GM19239 (cell line): ENCODE measurements around the gene DDX51.
"Not testable (repeated sequence)": the region's sequence is repeated elsewhere in the genome, so short reads cannot be mapped to it uniquely, and the experiment has no call there.

Source experiments
- DNase-seq: peaks from one replicate; pipeline ENCODE4 v3.0.0; 2011; ENCODE audit warnings: low spot score; ENCODE audit not compliant: insufficient read length
- FAIRE-seq: peaks from 2 replicates; lab custom pipeline; 2011; peaks lifted over from hg19 to GRCh38; lab: Jason Lieb, UNC

DDX51 gene

DNA sequence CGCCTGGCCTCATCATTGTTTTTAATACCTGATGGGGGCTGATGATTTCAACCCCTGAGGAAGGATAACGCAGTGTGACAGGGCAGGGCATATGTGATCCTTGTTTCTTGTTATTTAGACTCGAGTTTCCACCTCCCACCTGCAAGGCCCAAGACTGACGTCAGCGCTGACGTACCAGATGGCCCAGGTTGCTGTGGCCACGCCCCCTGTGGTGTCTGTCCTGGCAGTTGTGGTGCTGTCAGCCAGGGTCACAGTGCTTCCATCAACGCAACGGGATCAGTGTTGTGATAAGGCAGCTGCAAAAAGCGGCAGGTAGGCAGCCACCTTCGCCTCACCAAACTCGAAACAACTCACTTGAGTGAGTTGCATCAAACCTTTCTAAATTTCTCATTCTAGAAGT is 18.4 kb downstream of the DDX51 start:
- no peak for FAIRE-seq

DNA sequence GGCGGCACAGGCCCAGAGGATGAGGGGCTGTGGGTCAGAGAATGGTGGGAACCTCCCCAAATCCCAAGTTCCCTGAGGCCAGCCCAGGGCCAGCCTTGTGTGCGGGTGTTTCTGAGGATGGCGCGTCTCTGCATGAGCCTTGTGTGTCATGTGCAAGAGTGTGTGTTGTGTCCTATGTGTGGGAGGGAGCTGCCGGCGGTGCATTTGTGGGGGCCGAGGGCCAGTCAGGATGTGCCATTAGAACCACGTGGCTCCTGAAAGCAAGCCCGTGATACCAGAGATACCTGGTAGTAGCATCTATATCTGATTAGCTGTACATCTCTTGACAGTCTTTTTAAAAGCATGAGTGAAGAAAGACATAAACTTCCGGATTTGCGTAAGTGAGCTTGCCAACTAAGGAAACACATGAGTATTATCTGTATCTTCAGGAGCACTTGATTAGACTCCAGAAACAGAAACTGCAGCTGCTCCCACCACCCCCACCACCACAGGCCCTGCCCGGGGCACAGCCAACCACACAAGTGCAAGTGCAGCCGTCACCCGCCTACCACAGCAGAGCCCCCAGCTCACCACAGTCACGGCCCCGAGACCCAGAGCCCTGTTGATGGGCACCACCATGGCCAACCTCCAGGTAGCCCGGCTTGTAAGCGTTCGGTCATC is 19.2 kb downstream of the DDX51 start:
- FAIRE-seq: no peak
- DNase-seq: no peak

More for the DNA sequence above, 18.4 kb downstream of the DDX51 start:
- no peak for DNase-seq

DNA sequence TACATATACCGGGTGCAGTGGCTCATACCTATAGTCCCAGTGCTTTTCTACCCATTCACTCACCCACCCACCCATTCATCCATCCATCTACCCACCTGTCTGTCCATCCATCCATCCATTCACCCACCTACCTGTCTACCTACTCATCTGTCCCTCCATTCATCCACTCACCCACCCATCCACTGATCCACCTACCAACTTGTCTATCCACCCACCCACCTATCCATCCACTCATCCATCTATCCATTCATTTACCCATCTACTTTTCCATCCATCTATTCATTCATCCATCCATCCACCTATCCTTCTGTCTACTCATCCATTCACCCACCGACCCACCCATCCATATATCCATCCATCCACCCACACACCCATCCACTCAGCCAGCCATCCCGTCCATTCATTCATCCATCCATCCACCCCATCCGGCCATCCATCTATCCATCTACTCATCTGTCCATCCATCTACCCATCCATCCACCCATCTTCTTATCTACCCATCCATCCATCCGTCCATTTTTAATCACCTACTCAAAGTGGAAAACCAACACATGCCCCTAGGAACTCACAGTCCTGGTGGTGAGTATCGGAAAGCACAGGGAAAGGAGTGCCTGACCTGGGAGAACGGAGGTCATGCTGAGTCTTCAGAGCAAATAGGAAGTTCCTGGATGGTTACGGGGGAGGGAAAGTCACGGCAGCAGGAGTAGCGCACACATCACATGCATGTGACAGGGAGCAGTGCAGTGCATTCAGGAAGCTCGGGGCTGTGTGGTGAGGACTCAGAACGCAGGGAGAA is 20.0 kb downstream of the DDX51 start:
- DNase-seq (no peak), FAIRE-seq (peak; percentile 55)

DNA sequence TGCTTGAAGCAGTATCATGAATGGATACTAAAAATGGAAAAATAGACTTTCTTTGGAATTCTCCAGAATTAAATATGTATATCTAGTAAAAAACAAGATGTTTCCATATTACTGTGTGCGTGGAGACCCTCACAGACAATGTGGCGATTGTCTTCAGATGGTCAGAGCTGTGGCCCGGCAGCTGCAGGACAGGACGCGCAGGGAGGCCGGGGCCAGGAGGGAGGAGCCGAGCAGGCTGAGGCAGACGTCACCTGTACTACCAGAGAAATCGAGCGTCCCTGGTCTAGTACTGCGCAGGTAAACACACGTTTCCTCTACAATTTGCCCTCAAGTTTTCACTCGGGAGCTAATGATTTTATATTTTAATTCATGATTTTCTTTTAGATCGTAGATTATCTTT is 22.8 kb downstream of the DDX51 start:
- FAIRE-seq: no peak
- no peak for DNase-seq

DNA sequence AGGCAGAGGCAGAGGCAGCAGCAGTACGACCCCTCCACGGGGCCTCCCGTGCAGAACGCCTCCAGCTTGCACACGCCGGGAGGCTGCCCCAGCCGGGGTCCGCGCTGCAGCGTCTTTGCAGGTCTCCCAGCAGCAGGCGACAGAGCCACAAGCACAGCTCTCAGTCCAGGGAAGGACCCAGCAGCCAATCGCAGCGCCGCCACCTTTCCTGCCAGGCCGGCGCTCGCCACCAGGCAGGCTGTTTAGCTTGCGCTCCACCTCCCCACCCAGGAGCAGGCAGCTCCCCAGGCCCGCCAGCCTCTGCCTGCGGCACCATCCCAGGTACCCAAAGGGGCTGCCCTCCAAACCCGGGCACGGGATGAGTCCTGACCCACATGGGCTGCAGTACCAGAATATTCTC is 25.2 kb downstream of the DDX51 start:
- DNase-seq (no peak), FAIRE-seq (no peak)

DNA sequence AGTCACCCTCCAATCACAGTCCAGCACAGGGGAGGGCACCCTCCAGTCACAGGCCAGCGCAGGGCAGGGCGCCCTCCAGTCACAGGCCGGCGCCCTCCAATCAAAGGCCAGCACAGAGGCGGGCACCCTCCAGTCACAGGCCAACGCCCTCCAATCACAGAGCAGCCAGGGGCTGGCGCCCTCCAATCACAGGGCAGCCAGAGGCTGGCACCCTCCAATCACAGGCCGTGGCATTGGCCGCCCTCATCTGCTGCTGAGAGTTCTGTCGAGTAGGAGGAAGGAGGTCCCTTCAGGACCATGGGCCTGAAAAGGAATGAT is 26.6 kb downstream of the DDX51 start:
- DNase-seq: no peak
- FAIRE-seq: no peak

DNA sequence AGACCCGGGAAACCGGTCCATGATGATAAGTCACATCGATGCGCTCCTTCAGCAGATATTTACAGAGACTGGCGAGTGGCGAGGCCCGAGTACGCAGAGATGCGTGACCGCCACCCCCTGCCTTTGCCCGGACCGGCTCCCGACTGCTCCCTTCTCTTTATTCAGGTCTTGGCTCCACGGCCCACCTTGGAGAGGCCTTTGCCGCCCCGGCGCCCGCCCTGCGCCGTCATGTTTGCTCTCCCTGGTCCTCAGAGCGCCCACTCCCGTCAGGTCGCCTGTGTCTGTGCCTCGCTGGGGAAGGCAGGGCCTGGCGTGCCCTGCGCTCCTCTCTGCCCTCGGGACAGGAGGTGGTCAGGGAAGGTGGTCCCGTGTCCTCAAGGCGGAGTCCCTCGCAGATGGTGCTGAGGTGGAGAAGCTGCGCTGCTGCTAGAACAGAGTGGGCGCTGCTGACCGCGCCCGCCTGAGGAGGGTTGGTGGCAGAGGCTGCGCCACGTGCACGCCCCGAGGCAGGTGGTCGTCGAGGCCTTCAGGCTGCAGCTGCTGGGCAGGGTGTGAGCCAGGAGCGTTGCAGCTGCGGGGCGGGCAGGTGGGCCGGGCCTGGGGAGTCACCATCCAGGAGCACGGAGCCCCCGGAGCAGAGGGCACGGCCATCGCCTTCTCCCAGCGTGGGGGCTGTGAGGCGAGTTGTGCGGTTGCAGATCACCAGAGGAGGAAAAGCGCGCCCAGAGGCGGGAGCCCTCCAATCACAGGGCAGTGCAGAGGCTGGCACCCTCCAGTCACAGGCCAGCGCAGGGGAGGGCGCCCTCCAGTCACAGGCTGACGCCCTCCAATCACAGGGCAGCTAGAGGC is 27.2 kb downstream of the DDX51 start:
- no peak for FAIRE-seq
- DNase-seq: no peak

DNA sequence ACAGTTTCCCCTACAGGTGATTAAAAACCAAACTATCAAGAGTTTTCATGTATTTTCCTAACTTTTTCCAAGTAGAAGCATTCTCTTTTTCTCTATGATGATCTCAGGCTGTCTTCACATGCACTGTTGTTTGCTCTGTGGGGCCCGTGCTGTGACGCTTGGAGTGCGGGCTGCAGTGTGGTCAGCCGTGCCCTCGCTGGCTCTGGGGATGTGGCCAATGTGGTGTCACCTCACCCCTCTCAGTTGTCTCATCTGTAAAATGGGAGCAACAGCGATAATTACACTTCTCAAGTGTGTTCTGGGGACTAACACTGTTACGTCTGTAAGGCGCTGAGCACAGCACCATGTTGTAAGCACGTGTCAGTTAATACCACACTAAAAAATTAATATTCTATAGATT is 28.6 kb downstream of the DDX51 start:
- DNase-seq (no peak), FAIRE-seq (no peak)

DNA sequence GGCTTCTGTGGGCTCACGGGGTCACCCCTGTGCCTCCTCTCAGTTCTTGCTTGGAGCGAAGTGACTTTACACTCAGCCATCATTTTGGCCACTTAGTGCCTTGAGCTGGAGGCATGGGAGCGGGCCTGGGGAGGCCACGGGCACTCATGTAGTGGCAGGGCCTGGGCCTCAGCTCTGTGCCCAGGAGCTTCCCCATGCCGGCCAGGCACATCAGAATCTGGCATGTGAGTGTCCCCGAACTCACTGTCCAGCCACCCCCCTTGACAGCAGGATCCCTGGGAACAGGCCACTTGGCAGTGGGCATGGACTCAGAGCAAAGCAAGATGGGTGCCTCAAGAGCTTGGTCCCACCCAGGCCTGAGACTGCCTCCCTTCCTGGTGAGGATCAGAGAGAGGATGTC is 29.5 kb downstream of the DDX51 start:
- DNase-seq (no peak), FAIRE-seq (no peak)

DNA sequence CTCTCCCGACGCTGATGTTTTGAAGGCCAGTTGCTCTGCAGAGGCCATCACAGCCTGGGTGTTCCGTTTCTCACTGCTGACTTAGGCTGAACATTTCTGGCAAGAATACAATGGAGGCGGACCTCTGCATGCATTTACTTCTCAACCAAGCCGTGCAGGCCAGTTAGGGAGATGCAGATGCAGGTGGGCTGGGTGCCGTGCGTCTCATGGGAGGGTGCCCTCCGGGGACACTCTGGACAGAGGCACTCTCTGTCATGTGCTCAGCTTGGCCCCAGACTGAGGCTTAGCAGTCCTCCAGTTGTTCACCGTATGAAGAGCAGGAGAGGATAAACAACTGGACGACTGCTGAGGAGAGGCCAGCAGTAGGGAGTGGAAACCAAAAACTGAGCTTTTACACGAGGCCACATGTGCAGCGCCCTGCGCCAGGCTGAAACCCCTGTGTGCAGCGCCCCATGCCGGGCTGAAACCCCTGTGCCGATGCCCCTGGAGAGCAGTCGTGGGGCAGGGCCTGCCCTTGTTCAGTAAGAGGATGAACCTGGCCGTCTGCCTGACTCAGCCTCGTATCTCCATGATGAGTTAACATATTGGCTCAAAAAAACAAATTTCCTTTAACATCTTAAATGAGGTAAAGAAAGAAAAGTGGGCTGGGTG is 32.3 kb downstream of the DDX51 start:
- DNase-seq (no peak), FAIRE-seq (no peak)

DNA sequence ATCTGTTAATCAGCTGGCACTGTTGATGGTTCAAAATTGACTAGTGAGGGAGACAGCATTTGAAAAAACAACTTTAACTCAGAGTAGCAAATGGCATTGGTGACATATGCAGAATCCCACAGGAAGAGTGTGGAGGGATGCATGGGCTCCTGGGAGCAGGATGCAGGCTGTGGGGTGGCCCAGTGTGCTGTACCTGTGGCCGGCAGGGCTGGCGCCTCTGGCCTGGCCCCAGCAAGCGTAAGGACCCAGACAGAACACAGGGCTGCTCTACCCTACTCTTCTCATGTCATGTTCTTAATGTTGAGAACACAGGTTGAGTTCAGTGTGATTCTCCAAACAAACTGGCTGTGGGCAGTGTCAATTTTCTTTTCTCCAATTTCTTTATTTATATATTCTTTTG is 33.4 kb downstream of the DDX51 start:
- no peak for DNase-seq
- no peak for FAIRE-seq

DNA sequence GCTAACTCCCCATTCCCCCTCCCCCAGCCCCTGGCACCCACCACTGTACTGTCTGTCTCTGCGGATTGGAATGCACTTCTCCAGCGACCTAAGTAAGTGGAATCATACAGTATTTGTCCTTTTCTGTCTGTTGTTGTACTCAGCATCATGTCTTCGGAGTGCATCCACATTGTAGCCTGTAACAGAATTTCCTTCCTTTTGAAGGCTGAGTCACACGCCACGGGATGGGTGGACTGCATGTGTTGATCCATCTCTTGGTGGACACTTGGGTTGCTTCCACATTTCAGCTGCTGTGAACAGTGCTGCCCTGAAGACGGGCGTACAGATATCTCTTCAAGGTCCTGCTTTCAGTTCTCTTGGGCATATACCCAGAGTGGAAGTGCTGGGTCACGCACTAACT is 34.4 kb downstream of the DDX51 start:
- DNase-seq: no peak
- FAIRE-seq: no peak

DNA sequence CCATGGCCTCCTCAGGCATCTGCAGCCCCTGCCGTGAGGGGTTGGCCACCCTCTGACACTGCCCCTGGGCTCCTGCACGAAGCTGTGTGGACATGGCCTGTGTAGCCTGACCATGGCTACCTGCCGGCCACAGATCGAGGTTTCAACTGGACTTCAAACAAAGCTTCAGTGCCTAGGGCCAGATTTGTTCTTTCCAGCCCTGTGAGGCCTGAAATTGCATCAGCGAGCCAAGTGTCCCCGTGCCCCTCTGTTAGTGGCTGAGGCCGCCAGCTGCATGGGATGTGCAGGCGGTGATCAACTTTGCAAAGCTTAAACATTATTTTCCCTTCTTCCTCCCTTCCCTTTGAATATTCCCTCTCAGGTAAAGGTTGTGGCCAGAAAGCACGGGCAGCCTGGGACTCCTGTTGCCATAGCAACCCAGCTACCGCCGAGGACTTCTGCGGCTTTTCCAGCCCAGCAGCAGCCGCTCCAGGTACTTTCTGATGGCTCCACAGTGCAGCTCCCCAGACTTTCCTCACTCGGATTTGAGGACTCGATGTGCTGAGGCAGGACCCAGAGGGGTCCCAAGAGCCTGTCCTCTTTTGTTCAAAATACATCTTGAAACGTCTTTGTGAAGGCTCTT is 35.8 kb downstream of the DDX51 start:
- DNase-seq: no peak
- no peak for FAIRE-seq

DNA sequence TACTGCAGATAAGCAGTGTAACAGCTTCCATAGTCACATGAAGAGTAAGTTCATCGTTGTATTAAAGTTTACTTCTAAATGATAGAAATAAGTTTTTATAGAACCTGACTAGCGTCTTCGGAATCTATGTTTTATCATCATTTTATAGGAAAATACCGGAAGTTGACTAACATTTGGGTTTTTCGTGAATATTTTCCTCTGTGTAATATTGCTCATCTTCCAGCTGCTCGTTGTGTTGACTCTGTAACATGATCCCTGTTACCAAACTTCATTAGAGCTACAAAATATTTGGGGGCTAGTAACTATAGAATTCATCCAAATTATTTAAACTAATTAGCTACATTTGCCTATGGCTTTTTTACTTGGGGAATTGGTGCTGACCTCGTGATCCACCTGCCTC is 37.2 kb downstream of the DDX51 start:
- DNase-seq (no peak), FAIRE-seq (no peak)

DNA sequence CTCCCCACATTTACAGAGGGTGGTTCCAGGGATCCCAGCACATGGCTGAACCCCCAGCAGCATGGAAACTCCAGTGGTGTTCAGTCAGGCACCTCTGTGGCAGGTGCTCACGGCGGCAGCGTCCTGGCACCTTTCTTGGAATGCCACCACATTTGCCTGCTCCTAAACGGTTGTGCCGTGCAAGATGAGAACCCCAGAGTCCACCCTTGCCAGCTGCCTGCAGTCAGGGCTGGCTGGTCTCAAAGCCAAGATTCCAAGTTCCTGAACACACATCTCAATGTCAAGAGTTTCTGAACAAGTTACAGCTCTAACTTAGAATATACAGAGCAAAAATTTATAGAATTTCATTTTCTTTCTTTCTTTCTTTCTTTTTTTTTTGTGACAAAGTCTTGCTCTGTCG is 38.7 kb downstream of the DDX51 start:
- no peak for FAIRE-seq
- DNase-seq: no peak

DNA sequence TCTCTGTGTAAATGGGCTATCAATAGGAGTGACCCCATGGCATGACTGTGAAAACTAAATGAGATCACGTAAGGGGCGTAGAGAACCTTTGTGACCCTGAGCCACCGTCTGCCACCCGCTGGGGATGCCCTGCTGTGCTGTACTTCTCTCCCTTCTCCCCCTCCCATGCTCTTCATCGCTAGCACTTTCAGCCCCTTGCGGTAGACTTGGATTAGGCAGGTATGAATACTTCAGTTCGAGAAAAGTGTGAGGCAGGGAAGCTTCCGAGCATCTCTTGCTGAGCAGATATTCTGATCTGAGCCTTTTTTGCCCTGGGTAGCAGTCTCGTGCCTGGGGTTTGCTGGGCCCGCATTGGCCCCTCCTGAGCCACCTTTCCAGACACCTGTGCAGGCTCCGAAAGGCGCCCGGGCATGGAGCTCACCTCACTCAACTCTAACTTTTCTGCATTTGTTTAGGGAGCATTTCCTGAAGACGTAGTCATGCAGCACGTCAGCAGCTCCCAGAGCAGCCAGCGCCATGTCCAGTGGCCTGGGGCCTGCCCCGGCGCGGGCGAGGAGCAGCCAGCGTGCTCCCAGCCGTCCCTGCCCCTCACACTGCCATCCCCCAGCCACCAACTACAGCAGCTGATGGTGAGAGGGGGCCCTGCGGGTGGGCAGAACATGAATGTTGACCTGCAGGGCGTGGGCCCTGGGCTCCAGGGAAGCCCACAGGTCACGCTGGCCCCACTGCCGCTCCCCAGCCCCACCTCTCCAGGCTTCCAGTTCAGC is 40.4 kb downstream of the DDX51 start:
- no peak for FAIRE-seq
- no peak for DNase-seq

DNA sequence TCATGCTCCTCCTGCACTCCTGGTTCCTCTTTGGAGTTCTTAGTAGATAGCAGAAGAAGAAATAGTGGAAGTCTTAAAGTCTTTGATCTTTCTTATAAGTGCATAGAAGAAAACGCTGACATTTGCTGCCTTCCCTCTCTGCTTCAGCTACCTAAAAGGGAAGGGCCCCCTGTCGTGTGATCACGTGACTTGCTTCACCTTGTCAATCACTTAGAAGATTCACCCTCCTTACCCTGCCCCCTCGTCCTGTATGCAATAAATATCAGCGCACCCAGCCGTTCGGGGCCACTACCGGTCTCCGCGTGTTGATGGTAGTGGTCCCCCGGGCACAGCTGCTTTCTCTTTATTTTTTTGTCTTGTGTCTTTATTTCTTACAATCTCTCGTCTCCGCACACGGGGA is 41.0 kb downstream of the DDX51 start:
- not testable (repeated sequence) for FAIRE-seq, DNase-seq

DNA sequence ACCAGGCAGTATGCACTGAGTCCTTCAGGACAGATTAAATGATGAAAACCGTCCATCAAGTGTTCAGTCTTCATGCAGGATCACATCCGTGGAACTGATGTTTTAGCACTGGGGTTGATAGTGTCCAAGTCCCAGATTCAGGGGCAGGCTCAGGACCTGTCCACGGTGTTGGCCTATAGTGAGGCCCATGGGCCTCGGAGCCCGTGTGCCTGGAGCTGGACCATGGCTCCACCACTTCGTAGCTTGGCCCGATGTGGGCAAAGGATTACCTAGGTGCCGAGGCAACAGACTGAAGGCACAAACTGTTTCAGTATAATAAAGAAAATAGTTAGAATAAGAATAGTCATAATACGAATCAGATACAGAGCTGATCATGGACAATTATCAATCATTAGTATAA is 41.8 kb downstream of the DDX51 start:
- FAIRE-seq: no peak

DNA sequence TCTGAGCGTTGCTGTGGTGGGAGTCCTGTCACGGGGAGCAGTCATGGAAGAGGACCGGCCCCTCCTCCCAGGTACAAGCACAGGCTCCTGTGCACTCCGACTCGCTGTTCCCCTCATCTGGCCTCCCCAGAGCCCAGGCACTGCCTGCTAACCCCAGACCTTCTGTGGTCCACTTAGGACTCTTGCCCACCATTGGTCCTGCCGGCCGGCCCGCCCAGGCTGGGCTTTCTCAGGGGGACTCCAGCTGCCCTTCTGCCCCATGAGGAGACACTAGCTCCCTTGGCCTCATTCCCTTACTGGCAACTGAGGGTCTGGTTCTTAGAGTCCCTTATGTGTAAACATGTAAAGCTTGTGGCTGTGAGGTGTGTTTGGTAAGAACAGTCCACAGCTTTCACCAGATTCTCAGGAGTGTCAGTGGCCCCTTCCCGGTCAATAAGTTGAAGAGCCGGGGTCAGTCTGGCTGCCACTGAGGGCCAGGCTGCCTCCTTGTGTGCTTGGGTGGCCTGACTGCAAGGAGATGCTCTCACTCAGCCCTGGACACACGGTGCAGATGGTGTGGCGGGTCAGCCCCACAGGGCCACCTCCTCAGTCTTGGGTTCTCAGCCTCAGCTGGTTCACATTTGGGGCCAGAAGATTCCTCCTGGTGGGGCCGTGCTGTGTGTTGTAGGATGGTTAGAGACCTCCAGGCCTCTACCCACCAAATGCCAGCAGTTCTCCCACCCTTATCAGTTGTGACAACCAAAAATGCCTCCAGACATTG is 43.6 kb downstream of the DDX51 start:
- FAIRE-seq (no peak), DNase-seq (no peak)

More for the DNA sequence above, 41.8 kb downstream of the DDX51 start:
- no peak for DNase-seq
